GM19099 (cell line): Measurements from ENCODE around the gene CRACDL.

Experiments used
- POLR2A ChIP-seq: IDR thresholded peaks from 3 replicates; pipeline ENCODE4 v1.6.1; 2011; ENCODE audit warnings: low read depth; ENCODE audit not compliant: insufficient read length; ENCODE audit errors: extremely low read depth

CRACDL gene

DNA sequence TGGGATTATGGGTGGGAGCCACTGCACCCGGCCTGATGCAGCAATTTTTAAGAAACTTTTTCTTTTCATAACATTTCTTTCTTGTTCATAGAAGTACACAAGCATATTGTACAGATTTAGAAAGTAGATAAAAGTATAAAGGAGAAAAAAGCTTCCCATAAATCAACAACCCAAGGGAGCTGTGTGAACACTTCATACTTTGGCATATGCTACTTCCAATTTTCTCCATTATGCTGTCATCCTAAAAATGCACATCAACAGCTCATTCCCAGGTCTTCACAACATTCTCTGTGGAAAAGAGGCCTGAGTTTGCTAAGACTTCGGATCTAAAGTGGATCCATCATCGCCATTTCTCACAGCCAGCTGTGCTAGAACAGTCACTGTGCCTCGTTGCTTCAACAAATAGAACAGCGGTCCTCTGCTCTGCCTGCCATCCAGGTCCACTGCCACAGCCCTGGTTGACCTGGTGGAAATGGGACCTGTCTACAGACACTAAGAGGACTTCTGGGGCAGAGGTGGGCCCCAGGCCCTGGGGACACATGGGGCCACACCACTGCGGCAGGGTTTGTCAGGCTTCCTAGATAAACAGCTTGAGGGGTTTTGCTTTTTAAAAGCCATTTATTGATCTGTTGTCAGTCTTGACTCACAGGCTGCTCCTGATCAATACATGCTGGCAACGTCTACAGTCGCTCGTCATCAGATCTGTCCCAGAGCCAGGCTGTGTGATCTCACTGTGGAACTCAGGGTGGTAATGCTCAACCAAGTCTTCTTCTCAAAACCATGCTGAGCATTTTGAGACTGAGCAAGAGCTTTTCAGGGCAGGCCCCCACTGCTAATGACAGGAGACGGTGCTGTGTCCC, 132.4 kb downstream of the CRACDL start:
- no peak for TF ChIP-seq POLR2A

- TF ChIP-seq POLR2A: no peak
These were observed 133.7 kb downstream of the CRACDL start for GRCh38 chr2:98802344-98802743.

- no peak for TF ChIP-seq POLR2A
These were observed 134.1 kb downstream of the CRACDL start for GRCh38 chr2:98801921-98802321.

- TF ChIP-seq POLR2A: no peak
These were observed 134.7 kb downstream of the CRACDL start for GRCh38 chr2:98801286-98801685.

- TF ChIP-seq POLR2A: no peak
These were observed 135.5 kb downstream of the CRACDL start for GRCh38 chr2:98800330-98801064.

DNA sequence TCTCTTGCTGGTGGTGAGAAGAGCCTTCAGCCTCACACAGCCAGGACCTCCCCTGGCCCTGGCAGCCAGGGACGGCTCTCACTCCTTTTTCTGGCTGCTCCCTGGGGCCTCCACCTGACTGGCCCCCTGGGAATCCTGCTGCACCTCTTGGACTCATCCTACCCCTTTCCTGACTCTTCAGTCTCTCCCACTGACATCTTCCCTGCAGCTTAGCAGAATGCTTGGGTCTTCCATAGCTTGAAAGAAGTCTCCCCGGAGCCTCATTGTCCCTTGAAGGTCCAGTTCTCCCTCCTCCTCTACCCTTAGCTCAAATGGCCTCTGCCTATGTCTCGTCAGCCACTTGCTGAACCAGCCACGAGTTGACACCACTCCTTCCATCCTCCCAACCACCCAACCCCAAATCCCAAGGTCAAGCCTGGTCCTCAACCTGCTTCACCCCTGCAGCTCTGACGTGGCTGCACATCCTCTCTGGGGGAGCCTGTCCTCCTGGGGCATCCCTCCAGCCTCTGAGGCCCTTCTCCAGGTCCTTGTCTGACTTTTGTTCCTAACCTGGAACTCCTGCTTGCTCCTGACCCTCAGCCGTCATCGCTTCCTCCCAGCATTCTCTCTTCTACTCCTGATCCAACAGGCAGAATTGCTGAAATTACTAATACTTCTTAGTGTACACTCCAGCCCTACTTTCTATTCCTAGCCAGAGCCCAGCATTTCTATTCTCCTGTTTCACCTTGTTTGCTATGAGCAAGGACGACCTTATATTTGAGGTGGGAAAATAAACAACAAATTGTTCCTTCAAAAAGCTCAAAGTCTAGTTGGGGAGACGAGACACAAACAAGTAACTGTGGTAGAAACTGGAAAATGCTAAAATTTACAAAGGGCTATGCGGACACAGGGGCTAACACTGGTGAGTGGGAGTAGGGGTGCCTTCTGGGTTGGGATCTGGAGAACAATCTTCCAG, 136.4 kb downstream of the CRACDL start:
- TF ChIP-seq POLR2A: no peak

DNA sequence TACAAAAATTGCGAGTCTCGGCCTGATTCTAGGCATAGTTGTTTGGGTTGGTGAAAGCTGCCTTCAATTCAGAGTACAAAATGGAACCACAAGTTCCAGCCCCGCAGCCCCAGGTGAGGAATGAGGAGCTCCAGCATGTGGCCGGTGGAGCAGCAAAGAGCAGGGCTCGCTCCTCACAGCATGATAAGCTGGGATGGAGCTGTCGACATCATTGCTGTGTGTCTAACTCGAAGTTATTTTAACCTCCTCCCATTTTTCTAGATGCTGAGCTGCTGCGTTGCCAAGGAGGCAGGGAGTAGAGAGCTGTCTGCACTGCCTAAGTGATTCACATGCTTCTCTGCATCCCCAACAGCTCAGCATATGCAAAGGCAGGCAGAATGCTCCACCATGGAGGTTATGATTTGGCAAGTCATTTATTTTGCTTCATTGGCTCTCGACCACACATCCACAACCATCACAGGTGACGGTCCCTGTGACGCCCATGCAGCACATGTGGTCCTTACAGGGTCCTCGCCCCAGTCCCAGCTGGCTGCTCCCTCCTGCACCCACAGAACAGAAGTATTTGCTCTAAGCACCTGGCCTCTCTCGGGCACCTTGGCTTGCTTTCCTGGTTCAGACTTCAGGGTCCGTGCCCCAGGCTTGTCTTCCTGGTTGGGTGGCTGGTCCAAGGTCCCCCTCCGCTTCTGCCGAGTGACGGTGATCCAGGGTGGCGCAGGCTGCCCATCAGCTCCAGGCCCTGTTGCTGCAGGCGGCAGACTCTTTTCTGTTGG, 139.1 kb downstream of the CRACDL start:
- no peak for TF ChIP-seq POLR2A

GRCh38 chr2:98795891-98796676, 139.9 kb downstream of the CRACDL start:
- no peak for TF ChIP-seq POLR2A

- no peak for TF ChIP-seq POLR2A
These were observed 141.9 kb downstream of the CRACDL start for GRCh38 chr2:98793897-98794830.

GRCh38 chr2:98793275-98793674, 142.8 kb downstream of the CRACDL start:
- no peak for TF ChIP-seq POLR2A

DNA sequence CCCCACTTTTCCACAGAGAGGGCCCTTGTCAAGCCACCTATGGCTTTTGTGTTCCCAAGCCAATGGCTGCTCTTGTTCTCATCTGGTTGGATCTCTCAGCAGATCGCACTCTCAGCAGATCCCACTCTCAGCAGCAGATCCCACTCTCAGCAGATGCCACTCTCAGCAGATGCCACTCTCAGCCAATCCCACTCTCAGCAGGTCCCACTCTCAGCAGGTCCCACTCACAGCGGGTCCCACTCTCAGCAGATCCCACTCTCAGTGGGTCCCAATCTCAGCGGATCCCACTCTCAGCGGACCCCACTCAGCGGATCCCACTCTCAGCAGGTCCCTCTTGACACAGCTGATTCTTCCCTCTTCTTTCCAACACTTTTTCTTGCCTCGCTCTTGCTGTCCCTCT, 145.8 kb downstream of the CRACDL start:
- no peak for TF ChIP-seq POLR2A

DNA sequence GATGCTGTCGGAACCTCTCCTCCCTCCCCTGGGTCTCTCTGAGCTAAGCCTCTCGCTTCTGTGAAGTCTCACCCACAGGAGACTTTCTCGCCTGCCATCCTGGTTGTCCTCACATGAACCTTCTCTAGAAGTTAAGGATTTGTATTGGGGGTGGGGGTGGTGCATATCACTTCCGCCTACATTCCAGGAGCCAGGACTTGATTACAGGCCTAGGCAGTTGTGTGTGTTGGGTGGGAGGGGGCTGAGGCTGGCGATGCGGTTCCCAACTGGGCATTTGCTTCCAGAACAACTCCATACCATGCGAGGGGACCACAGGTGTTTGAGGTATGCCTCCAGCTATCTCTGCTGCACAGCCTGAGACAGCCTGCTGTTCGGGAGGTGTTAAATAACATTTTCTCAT, 148.3 kb downstream of the CRACDL start:
- TF ChIP-seq POLR2A: no peak
